Sigmoid colon (tissue), 7 donors: ENCODE measurements around the gene NRP1. TPM values are rescaled to one million over a fixed set of nuclear protein-coding genes. Genes with fewer than 3 reads are reported as not detected.

Experiments
- DNase-seq: peaks from one replicate; pipeline ENCODE4 v3.0.0-alpha.2; 2019
- H3K27ac ChIP-seq, 4 donors: fragments of 200-600 bp; sonication (generic); one replicate each; pipeline ENCODE4 v1.5.1; 2016 to 2019; ENCODE audit warnings: mild to moderate bottlenecking in 1 of 4
- H3K27me3 ChIP-seq, 3 donors: fragments of 200-600 bp; sonication (generic); one replicate each; pipeline ENCODE4 v1.5.1; 2019; ENCODE audit warnings: mild to moderate bottlenecking in 1 of 3
- H3K36me3 ChIP-seq, 4 donors: fragments of 200-600 bp; sonication (generic); one replicate each; pipeline ENCODE4 v1.5.1; 2016 to 2019
- H3K4me1 ChIP-seq, 4 donors: fragments of 200-600 bp; sonication (generic); one replicate each; pipeline ENCODE4 v1.5.1; 2017 to 2019
- H3K4me3 ChIP-seq, 4 donors: fragments of 200-600 bp; sonication (generic); one replicate each; pipeline ENCODE4 v1.5.1; 2017 to 2019; ENCODE audit warnings: mild to moderate bottlenecking in 2 of 4, moderate library complexity in 1 of 4
- H3K9me3 ChIP-seq, 4 donors: fragments of 200-600 bp in 3 of 4; sonication (generic) in 3 of 4; one replicate each; pipeline versions ENCODE4 v1.5.1 to v1.6.1; 2013 to 2019
- CTCF ChIP-seq, 4 experiments: fragments of 450-650 bp in 3 of 4; fragments of 200-600 bp in 1 of 4; IDR thresholded peaks; one replicate each; pipeline ENCODE4 v1.5.1; 2016 to 2019; ENCODE audit warnings: antibody characterized with exemption in 4 of 4, mild to moderate bottlenecking in 3 of 4, moderate library complexity in 2 of 4
- EP300 ChIP-seq, 4 donors: sonication (generic); formaldehyde crosslinking; IDR thresholded peaks; one replicate each; pipeline ENCODE4 v1.6.1; 2017; ENCODE audit warnings: antibody characterized with exemption in 4 of 4
- POLR2A ChIP-seq, 2 donors: fragments of 450-650 bp; IDR thresholded peaks; one replicate each; pipeline ENCODE4 v1.6.1; 2016; ENCODE audit warnings: antibody characterized with exemption in 2 of 2, mild to moderate bottlenecking in 2 of 2, moderate library complexity in 2 of 2
- POLR2AphosphoS5 ChIP-seq, 4 donors: sonication (generic); formaldehyde crosslinking; IDR thresholded peaks; one replicate each; pipeline ENCODE4 v1.6.1; 2017; ENCODE audit warnings: antibody characterized with exemption in 4 of 4
- WGBS, 2 donors: extraction: QIAGEN DNeasy Blood & Tissue Kit; methylation state at CpG; one replicate each; pipeline ENCODE4 v1.1.7; 2013; 5-methylcytosine and 5-hydroxymethylcytosine counted together
- intact Hi-C: fragments of 100-400 bp; cut with DNase I; formaldehyde crosslinking; loops from one replicate; pipeline ENCODE4 v1.15.1; 2023
- polyA plus RNA-seq, 3 donors: library from polyadenylated mRNA; stranded (reverse); fragments of 200-250 nt; gene quantifications; one replicate each; pipeline ENCODE4 v1.2.3, GENCODE V29; 2013
- total RNA-seq, 4 donors: library from RNA; depleted of rRNA; stranded (reverse); fragments of >200 nt; gene quantifications; one replicate each; pipeline ENCODE4 v1.1.0, GENCODE V29; 2016
- donor health status: healthy with polysubstance abuse.
- donor health status: Bipolar disorder and iron deficiency.
- donor health status: healthy.

Gene NRP1
- total and polyA plus RNA-seq, 7 donors = 3.6 to 52.4 (median 44.1) TPM

GRCh38 chr10:33189808-33190207, 144.7 kb downstream of the NRP1 start:
- no peaks in the 10 kb centered on the region for H3K27me3 ChIP-seq
- H3K4me3 ChIP-seq = no peak overlapping the region
- intact Hi-C loops = loop anchor here (5.0 kb wide), 1 partner anchor 142 kb away; the partner anchor contains the start of gene NRP1
- TF ChIP-seq POLR2AphosphoS5 (IDR thresholded peaks at IDR 0.05) (no peak), POLR2A (IDR thresholded peaks at IDR 0.05) (no peak), CTCF (IDR thresholded peaks at IDR 0.05) (no peak), EP300 (IDR thresholded peaks at IDR 0.05) (no peak)
- H3K27ac ChIP-seq = no peak overlapping the region
- no peaks in the 10 kb centered on the region for H3K9me3 ChIP-seq
- WGBS, 2 donors = 94 to 95% methylated on average over 8 of the region's 8 CpGs
- peaks cover 0 to 15% (median 11%) of the 10 kb centered on the region in 4 donors for H3K4me1 ChIP-seq
- no peak for DNase-seq
- H3K36me3 ChIP-seq = peaks cover 0 to 14% (median 2%) of the 10 kb centered on the region in 4 donors

GRCh38 chr10:33189363-33189762, 145.1 kb downstream of the NRP1 start:
- DNase-seq = no peak
- Histone ChIP-seq H3K4me1 (peaks cover 0 to 14% (median 10%) of the 10 kb centered on the region in 4 donors), H3K36me3 (peaks cover 0 to 15% (median 2%) of the 10 kb centered on the region in 4 donors), H3K9me3 (no peaks in the 10 kb centered on the region), H3K4me3 (no peak overlapping the region), H3K27ac (no peak overlapping the region), H3K27me3 (no peaks in the 10 kb centered on the region)
- TF ChIP-seq EP300 (IDR thresholded peaks at IDR 0.05) = no peak
- TF ChIP-seq CTCF (IDR thresholded peaks at IDR 0.05) = no peak
- TF ChIP-seq POLR2A (IDR thresholded peaks at IDR 0.05) = no peak
- TF ChIP-seq POLR2AphosphoS5 (IDR thresholded peaks at IDR 0.05) = no peak
- intact Hi-C loops = no loop called here
- 89 to 94% methylated on average over 6 of the region's 6 CpGs for WGBS, 2 donors

- 76 to 87% methylated on average over 9 of the region's 9 CpGs for WGBS, 2 donors
- H3K4me3 ChIP-seq = no peak overlapping the region
- H3K9me3 ChIP-seq = no peaks in the 10 kb centered on the region
- peaks cover 0 to 25% (median 2%) of the 10 kb centered on the region in 4 donors for H3K36me3 ChIP-seq
- intact Hi-C loops = no loop called here
- no peak overlapping the region for H3K27ac ChIP-seq
- no peaks in the 10 kb centered on the region for H3K27me3 ChIP-seq
- H3K4me1 ChIP-seq = no peaks in the 10 kb centered on the region
- TF ChIP-seq POLR2A (IDR thresholded peaks at IDR 0.05) (no peak), CTCF (IDR thresholded peaks at IDR 0.05) (no peak), POLR2AphosphoS5 (IDR thresholded peaks at IDR 0.05) (no peak), EP300 (IDR thresholded peaks at IDR 0.05) (no peak)
- no peak for DNase-seq
Measured at GRCh38 chr10:33187427-33187999, 147.0 kb downstream of the NRP1 start.

GRCh38 chr10:33186150-33186549, 148.3 kb downstream of the NRP1 start:
- peaks cover 0 to 32% (median 4%) of the 10 kb centered on the region in 4 donors for H3K36me3 ChIP-seq
- intact Hi-C loops = no loop called here
- H3K9me3 ChIP-seq = no peaks in the 10 kb centered on the region
- no peak overlapping the region for H3K27ac ChIP-seq
- H3K4me1 ChIP-seq = no peaks in the 10 kb centered on the region
- DNase-seq = no peak
- 88 to 91% methylated on average over 7 of the region's 7 CpGs for WGBS, 2 donors
- TF ChIP-seq POLR2A (IDR thresholded peaks at IDR 0.05) = no peak
- no peak for TF ChIP-seq EP300 (IDR thresholded peaks at IDR 0.05)
- H3K4me3 ChIP-seq = no peak overlapping the region
- no peaks in the 10 kb centered on the region for H3K27me3 ChIP-seq

GRCh38 chr10:33183655-33184054, 150.8 kb downstream of the NRP1 start:
- H3K27me3 ChIP-seq = no peaks in the 10 kb centered on the region
- intact Hi-C loops = no loop called here
- H3K4me3 ChIP-seq = no peak overlapping the region
- H3K4me1 ChIP-seq = no peaks in the 10 kb centered on the region
- no peak for DNase-seq
- H3K9me3 ChIP-seq = no peaks in the 10 kb centered on the region
- H3K36me3 ChIP-seq = peaks cover 0 to 39% (median 4%) of the 10 kb centered on the region in 4 donors
- 73 to 81% methylated on average over 1 of the region's 1 CpG for WGBS, 2 donors
- TF ChIP-seq CTCF (IDR thresholded peaks at IDR 0.05) = no peak
- TF ChIP-seq POLR2AphosphoS5 (IDR thresholded peaks at IDR 0.05) = no peak
- TF ChIP-seq EP300 (IDR thresholded peaks at IDR 0.05) = no peak
- no peak for TF ChIP-seq POLR2A (IDR thresholded peaks at IDR 0.05)
- no peak overlapping the region for H3K27ac ChIP-seq
